K562 (cell line): Measurements from ENCODE around the gene F12. TPM values are rescaled to one million over a fixed set of nuclear protein-coding genes. Genes with fewer than 3 reads are reported as not detected.

Source experiments
- ATAC-seq: fragments of 200-7000 bp; cut with Tn5 transposase; 3 replicates; pipeline ENCODE4 v1.9.1; 2020; ENCODE audit warnings: moderate library complexity
- BruUV-seq: library from RNA; stranded (reverse); fragments of 400-500 nt; replicated peaks from 2 replicates; lab custom pipeline; 2021; lab: Mats Ljungman, UMichigan
- CTCF ChIA-PET: fragments of 300-600 bp; formaldehyde crosslinking; extraction: SDS; loops from one replicate; lab custom pipeline; 2021; ENCODE audit warnings: low intra/inter-chr PET ratio; lab: Yijun Ruan, JAX
- POLR2A ChIA-PET: fragments of 300-600, 350-650 bp; sonication (Branson Sonifier 250); formaldehyde crosslinking; extraction: SDS; loops from one replicate; lab custom pipeline; 2021; ENCODE audit warnings: antibody characterized with exemption, inconsistent platforms; lab: Yijun Ruan, JAX
- DNase-seq, 4 experiments: peaks; one replicate each; pipeline versions ENCODE4 v3.0.0 to v3.0.0-alpha.2; 2011 to 2018; ENCODE audit warnings: low spot score in 3 of 4, mixed read lengths in 3 of 4; ENCODE audit errors: extremely low read depth in 1 of 4
- FAIRE-seq: peaks from 2 replicates; lab custom pipeline; 2011; peaks lifted over from hg19 to GRCh38; lab: Jason Lieb, UNC
- H2AFZ ChIP-seq: 2 replicates; pipeline ENCODE4 v1.6.0; 2011; ENCODE audit warnings: low read depth, low read length, control low read depth, inconsistent platforms
- H3K27ac ChIP-seq: fragments of 200-600 bp; 3 replicates; pipeline ENCODE4 v1.8.0; 2011; ENCODE audit warnings: low read depth, mild to moderate bottlenecking, control low read depth, inconsistent platforms, low read length, moderate library complexity, mixed read lengths; ENCODE audit errors: extremely low read depth
- H3K27me3 ChIP-seq, 2 experiments: fragments of 300-600 bp in 1 of 2; 2 replicates in 1 of 2; 3 replicates in 1 of 2; pipeline versions ENCODE4 v1.6.0 to v1.8.0; 2011; ENCODE audit warnings: inconsistent platforms in 2 of 2, low read length in 2 of 2, mild to moderate bottlenecking in 1 of 2, mixed read lengths in 1 of 2, moderate library complexity in 1 of 2; ENCODE audit not compliant: control insufficient read depth in 2 of 2, insufficient read depth in 2 of 2
- H3K36me3 ChIP-seq: fragments of 300-600 bp; 3 replicates; pipeline ENCODE4 v1.8.0; 2011; ENCODE audit warnings: mild to moderate bottlenecking, low read length, inconsistent platforms; ENCODE audit not compliant: control insufficient read depth, insufficient read depth
- H3K4me1 ChIP-seq, 2 experiments: fragments of 200-600 bp in 1 of 2; replicated peaks in 1 of 2; 2 replicates in 1 of 2; 3 replicates in 1 of 2; pipeline versions ENCODE4 v1.5.1 to v1.8.0; 2011; ENCODE audit warnings: inconsistent platforms in 2 of 2, low read length in 2 of 2, mild to moderate bottlenecking in 1 of 2, mixed read lengths in 1 of 2, moderate library complexity in 1 of 2; ENCODE audit not compliant: control insufficient read depth in 2 of 2, insufficient read depth in 2 of 2
- H3K4me2 ChIP-seq: 2 replicates; pipeline ENCODE4 v1.6.1; 2011; ENCODE audit warnings: low read length, control low read depth, inconsistent platforms, mixed read lengths; ENCODE audit not compliant: insufficient read depth
- H3K4me3 ChIP-seq: fragments of 200-600 bp; sonication (generic), shearing (Covaris generic); 2 replicates; pipeline ENCODE4 v1.5.1; 2016; ENCODE audit warnings: control low read depth, inconsistent platforms
- H3K79me2 ChIP-seq: fragments of 200-600 bp; 3 replicates; pipeline ENCODE4 v1.8.0; 2011; ENCODE audit warnings: low read length, inconsistent platforms; ENCODE audit not compliant: control insufficient read depth, insufficient read depth
- H3K9ac ChIP-seq, 2 experiments: 2 replicates each; pipeline versions ENCODE4 v1.6.0 to v1.6.1; 2011; ENCODE audit warnings: low read depth in 2 of 2, low read length in 2 of 2, control low read depth in 1 of 2, inconsistent platforms in 1 of 2, mild to moderate bottlenecking in 1 of 2, mixed read lengths in 1 of 2; ENCODE audit not compliant: insufficient read depth in 1 of 2
- H3K9me1 ChIP-seq: one replicate; pipeline ENCODE4 v1.6.0; 2011; ENCODE audit warnings: inconsistent platforms, mild to moderate bottlenecking, low read length, moderate library complexity; ENCODE audit not compliant: control insufficient read depth, insufficient read depth
- H3K9me3 ChIP-seq: replicated peaks from 2 replicates; pipeline ENCODE4 v1.5.1; 2011; ENCODE audit warnings: low read depth, low read length, inconsistent platforms; ENCODE audit not compliant: control insufficient read depth, insufficient read depth
- H4K20me1 ChIP-seq: replicated peaks from 2 replicates; pipeline ENCODE4 v1.6.1; 2011; ENCODE audit warnings: low read length, inconsistent platforms, mixed read lengths; ENCODE audit not compliant: control insufficient read depth, insufficient read depth
- ARID1B ChIP-seq: fragments of 450-650 bp; IDR thresholded peaks from 2 replicates; pipeline ENCODE4 v1.6.1; 2016; ENCODE audit warnings: antibody characterized with exemption, mild to moderate bottlenecking, inconsistent platforms
- CBX2 ChIP-seq: fragments of 200-600 bp; sonication (generic); IDR thresholded peaks from one replicate; pipeline ENCODE4 v1.6.1; 2012; ENCODE audit warnings: mild to moderate bottlenecking, low read length, inconsistent platforms; ENCODE audit not compliant: insufficient read depth, poor library complexity, severe bottlenecking
- DMBX1 ChIP-seq: fragments of 250-450 bp; sonication (Bioruptor Pico); IDR thresholded peaks from 2 replicates; pipeline ENCODE4 v1.8.0; 2022; ENCODE audit warnings: inconsistent platforms, mild to moderate bottlenecking, moderate library complexity, borderline replicate concordance
- E2F6 ChIP-seq, 2 experiments: IDR thresholded peaks; 2 replicates each; pipeline ENCODE4 v1.6.1; 2011; ENCODE audit warnings: borderline replicate concordance in 1 of 2, control low read depth in 1 of 2, low read depth in 1 of 2, low read length in 1 of 2, mild to moderate bottlenecking in 1 of 2, mixed read lengths in 1 of 2, moderate library complexity in 1 of 2; ENCODE audit not compliant: insufficient read depth in 1 of 2, insufficient read length in 1 of 2, poor library complexity in 1 of 2, severe bottlenecking in 1 of 2; ENCODE audit errors: extremely low read depth in 1 of 2
- EGR1 ChIP-seq: fragments of 450-650 bp; conservative IDR thresholded peaks from 2 replicates; pipeline ENCODE4 v1.6.1; 2017; ENCODE audit warnings: mild to moderate bottlenecking
- KLF10 ChIP-seq: fragments of 250-450 bp; sonication (Bioruptor Pico); IDR thresholded peaks from 2 replicates; pipeline ENCODE4 v1.6.1; 2021; ENCODE audit warnings: matching md5 sums
- MAFF ChIP-seq: IDR thresholded peaks from 2 replicates; pipeline ENCODE4 v1.6.1; 2012; ENCODE audit warnings: low read length, improper control_type of control experiment
- MAZ ChIP-seq, 2 experiments: fragments of 450-650 bp in 1 of 2; sonication (generic) in 1 of 2; formaldehyde crosslinking; IDR thresholded peaks in 1 of 2; conservative IDR thresholded peaks in 1 of 2; 2 replicates each; pipeline versions ENCODE4 v1.4.0 to v1.5.0; 2020; ENCODE audit warnings: mild to moderate bottlenecking in 1 of 2, missing genetic modification reagents in 1 of 2
- MITF ChIP-seq: IDR thresholded peaks from 2 replicates; pipeline ENCODE4 v1.6.1; 2014; ENCODE audit warnings: antibody characterized with exemption
- SPI1 ChIP-seq: IDR thresholded peaks from 2 replicates; pipeline ENCODE4 v1.6.1; 2011; ENCODE audit warnings: low read depth, low read length, control low read depth, borderline replicate concordance
- TARDBP ChIP-seq: fragments of 450-650 bp; IDR thresholded peaks from 2 replicates; pipeline ENCODE4 v1.6.1; 2016
- ZNF24 ChIP-seq: fragments of 450-650 bp; IDR thresholded peaks from 2 replicates; pipeline ENCODE4 v1.6.1; 2016
- ZNF395 ChIP-seq: fragments of 200-800 bp; sonication (Bioruptor generic); IDR thresholded peaks from 2 replicates; pipeline ENCODE4 v1.6.1; 2017; ENCODE audit warnings: missing genetic modification characterization, missing compliant biosample characterization
- ZNF778 ChIP-seq: fragments of 450-650 bp; formaldehyde crosslinking; IDR thresholded peaks from 2 replicates; pipeline ENCODE4 v1.4.0; 2020; ENCODE audit warnings: mild to moderate bottlenecking, moderate library complexity
- WGBS: fragments of 100-300 bp; shearing (Covaris generic); methylation state at CpG from one replicate; pipeline ENCODE4 v1.1.6; 2016; ENCODE audit warnings: low coverage, mixed read lengths; ENCODE audit not compliant: insufficient coverage; ENCODE audit errors: missing lambda C conversion rate; 5-methylcytosine and 5-hydroxymethylcytosine counted together
- in situ Hi-C: fragments of 300-500 bp; cut with MboI; formaldehyde crosslinking; loops from 4 replicates; pipeline ENCODE4 v1.15.0; 2018; ENCODE audit warnings: inconsistent platforms, mixed read lengths
- intact Hi-C: fragments of 100-400 bp; cut with micrococcal nuclease; formaldehyde crosslinking; loops from 2 replicates; pipeline ENCODE4 v1.14.2; 2022
- polyA plus RNA-seq, 8 experiments: library from polyadenylated mRNA; depleted of rRNA in 4 of 8; stranded (reverse) in 5 of 8; unstranded in 3 of 8; fragments of >200 nt; fragmentation: Nextera tagmentation in 2 of 8; fragmentation: Illumina TruSeq in 1 of 8; extraction: Ambion mirVana in 2 of 8; extraction: Trizol in 1 of 8; gene quantifications; 2 replicates each; pipeline versions ENCODE4 v1.2.1 to v1.2.3, GENCODE V29; 2011 to 2014; ENCODE audit warnings: inconsistent platforms in 1 of 8, missing spikeins in 1 of 8
- total RNA-seq, 7 experiments: library from RNA; depleted of rRNA in 6 of 7; stranded (reverse); fragments of >200 nt in 6 of 7; fragmentation: Illumina TruSeq in 2 of 7; extraction: Trizol in 2 of 7; gene quantifications; 2 replicates each; pipeline versions ENCODE4 v1.2.1 to v1.2.3, GENCODE V29; 2011 to 2021; ENCODE audit warnings: low replicate concordance in 1 of 7

Gene F12
- total and polyA plus RNA-seq, 9 of the 15 experiments (the other 6 are each of a cell fraction or from before 2014, with no cell fraction given) = 0.59 to 18.3 (median 3.6) TPM

- TF ChIP-seq E2F6 (IDR thresholded peaks at IDR 0.05; ENCODE audit: borderline replicate concordance in 1 of 2, extremely low read depth in 1 of 2, insufficient read depth in 1 of 2, insufficient read length in 1 of 2, low read depth in 1 of 2, low read length in 1 of 2, poor library complexity in 1 of 2, severe bottlenecking in 1 of 2) (peak; percentile 98 to 99), EGR1 (0 out of 2 replicates have a peak, but pooled peaks have one; percentile 21), MAFF (no peak), ZNF24 (no peak)
These were observed 42.0 kb downstream of the F12 start (continued) for GRCh38 chr5:177367323-177367848.

GRCh38 chr5:177366528-177367322, 42.6 kb downstream of the F12 start:
- BruUV-seq = TSS peak; percentile 79
- no peaks in the 10 kb centered on the region for H4K20me1 ChIP-seq
- H3K4me2 ChIP-seq = peak overlapping the region; percentile 89
- no peaks in the 10 kb centered on the region for H3K9me3 ChIP-seq
- H3K79me2 ChIP-seq = peaks cover 24% of the 10 kb centered on the region
- peak overlapping the region; percentile 93 for H2AFZ ChIP-seq
- H3K4me1 ChIP-seq = peaks cover 74 to 92% of the 10 kb centered on the region in 2 experiments
- ChIA-PET CTCF (interaction anchor here (2.0 kb wide), 1 partner anchor 49 kb away, joined by 6 read pairs; no protein-coding TSS in a partner anchor), POLR2A (interaction anchor here (0.6 to 2.5 kb wide), 15 partner anchors 9 to 232 kb away, joined by 3 to 18 read pairs (median 3); partner anchors contain the start of genes LMAN2 and PDLIM7)
- peak overlapping the region; percentile 94 for H3K27ac ChIP-seq
- H3K4me3 ChIP-seq = peak overlapping the region; percentile 57
- intact Hi-C loops (loop anchor here (10.0 kb wide), 1 partner anchor 252 kb away; no protein-coding TSS in a partner anchor), in situ Hi-C loops (no loop called here)
- ATAC-seq (peak; percentile 86), FAIRE-seq (peak; percentile 97), DNase-seq (peak; percentile 96 to 98 (median 97))
- H3K27me3 ChIP-seq = no peaks in the 10 kb centered on the region
- H3K9ac ChIP-seq = peak overlapping the region; percentile 79 to 95
- peaks cover 30% of the 10 kb centered on the region; the same call in 2 of the 3 replicates for H3K36me3 ChIP-seq
- under 1% methylated on average over 21 of the region's 36 CpGs for WGBS
- peaks cover 4% of the 10 kb centered on the region for H3K9me1 ChIP-seq
- TF ChIP-seq ARID1B (peak; percentile 57; the same call in 1 of the 2 replicates), CBX2 (no peak), TARDBP (0 out of 2 replicates have a peak, but pooled peaks have one; percentile 33), DMBX1 (CRISPR knock-in tag) (no peak), MAZ (CRISPR knock-in tag; conservative IDR thresholded peaks at IDR 0.05 in 1 of 2, IDR thresholded peaks at IDR 0.05 in 1 of 2) (peak; percentile 81 to 82; a peak in 3 of 4 replicates), ZNF778 (no peak), MITF (0 out of 2 replicates have a peak, but pooled peaks have one; percentile 7), ZNF395 (peak; percentile 84), KLF10 (CRISPR knock-in tag) (no peak), SPI1 (peak; percentile 50; the same call in 1 of the 2 replicates)
